C4-2B (cell line): ENCODE measurements around the gene FAM20C.
"Not testable (repeated sequence)": the region's sequence is repeated elsewhere in the genome, so short reads cannot be mapped to it uniquely, and the experiment has no call there.

Experiments
- H3K27ac ChIP-seq: fragments of 450-650 bp; 2 replicates; pipeline ENCODE4 v1.5.1; 2017
- ZFX ChIP-seq: fragments of 450-650 bp; IDR thresholded peaks from 2 replicates; pipeline ENCODE4 v1.6.1; 2017
- TF ChIP-seq, protein P1 (sequence below): fragments of 450-650 bp; conservative IDR thresholded peaks from 2 replicates; pipeline ENCODE4 v1.5.1; 2017; ENCODE audit warnings: mild to moderate bottlenecking

The FAM20C gene

DNA sequence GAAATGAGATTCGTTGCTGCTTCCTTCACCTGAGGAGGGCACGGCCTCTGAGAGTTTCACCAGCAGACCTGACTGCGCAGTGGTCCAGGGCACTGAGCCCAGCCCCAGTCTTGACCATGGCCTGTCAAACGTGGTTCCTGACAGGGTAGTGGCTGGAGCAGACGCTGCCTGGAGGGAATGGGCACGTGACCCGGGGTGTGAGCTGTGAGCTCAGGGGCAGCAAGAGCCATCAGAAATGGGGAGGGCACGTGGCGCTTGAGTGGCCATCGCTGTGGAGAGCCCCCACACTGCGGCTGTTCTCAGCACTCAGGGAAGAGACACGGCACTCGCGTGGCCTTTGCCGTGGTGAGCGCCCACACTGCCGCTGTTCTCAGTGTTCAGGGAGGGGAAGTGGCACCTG lies 12.0 kb downstream of the FAM20C start:
- TF ChIP-seq, protein P1, sequence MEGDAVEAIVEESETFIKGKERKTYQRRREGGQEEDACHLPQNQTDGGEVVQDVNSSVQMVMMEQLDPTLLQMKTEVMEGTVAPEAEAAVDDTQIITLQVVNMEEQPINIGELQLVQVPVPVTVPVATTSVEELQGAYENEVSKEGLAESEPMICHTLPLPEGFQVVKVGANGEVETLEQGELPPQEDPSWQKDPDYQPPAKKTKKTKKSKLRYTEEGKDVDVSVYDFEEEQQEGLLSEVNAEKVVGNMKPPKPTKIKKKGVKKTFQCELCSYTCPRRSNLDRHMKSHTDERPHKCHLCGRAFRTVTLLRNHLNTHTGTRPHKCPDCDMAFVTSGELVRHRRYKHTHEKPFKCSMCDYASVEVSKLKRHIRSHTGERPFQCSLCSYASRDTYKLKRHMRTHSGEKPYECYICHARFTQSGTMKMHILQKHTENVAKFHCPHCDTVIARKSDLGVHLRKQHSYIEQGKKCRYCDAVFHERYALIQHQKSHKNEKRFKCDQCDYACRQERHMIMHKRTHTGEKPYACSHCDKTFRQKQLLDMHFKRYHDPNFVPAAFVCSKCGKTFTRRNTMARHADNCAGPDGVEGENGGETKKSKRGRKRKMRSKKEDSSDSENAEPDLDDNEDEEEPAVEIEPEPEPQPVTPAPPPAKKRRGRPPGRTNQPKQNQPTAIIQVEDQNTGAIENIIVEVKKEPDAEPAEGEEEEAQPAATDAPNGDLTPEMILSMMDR, result no peak
- no peak for TF ChIP-seq ZFX

DNA sequence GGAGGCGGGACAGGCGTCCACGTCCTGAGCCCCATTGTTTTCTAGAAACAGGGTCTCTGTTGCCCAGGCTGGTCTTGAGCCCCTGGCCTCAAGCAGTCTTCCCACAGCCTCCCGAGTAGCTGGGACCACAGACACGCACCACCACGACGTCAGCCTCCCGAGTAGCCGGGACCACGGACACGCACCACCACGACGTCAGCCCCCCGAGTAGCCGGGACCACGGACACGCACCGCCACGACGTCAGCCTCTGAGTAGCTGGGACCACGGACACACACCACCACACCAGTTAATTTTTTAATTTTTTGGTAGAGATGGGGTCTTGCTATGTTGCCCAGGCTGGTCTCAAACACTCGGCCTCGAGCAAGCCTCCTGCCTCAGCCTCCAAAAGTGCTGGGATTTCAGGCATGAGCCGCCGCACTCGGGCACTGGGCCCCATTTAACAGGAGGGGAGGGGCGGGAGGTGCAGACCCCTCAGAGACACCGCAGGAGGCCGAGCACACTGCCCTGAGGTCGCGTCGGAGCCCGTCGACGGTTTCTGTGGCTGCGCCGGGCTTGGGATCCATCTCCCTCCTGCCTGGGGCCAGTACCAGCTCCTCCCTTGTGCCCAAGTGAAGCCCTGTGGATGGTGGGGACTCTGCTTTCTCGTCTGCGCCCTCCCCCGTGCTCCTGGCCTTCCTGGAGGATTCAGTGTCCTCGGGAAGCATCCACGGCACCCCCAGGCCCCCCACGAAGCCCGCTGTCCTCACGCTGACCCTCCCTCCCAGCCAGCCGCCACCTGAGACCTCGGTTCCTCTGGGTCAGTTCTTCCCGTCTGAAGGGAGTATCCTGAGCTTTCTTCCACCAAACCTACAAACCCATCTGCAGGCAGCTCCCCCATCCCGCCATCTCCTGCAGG lies 13.0 kb downstream of the FAM20C start:
- TF ChIP-seq, protein P1, result no peak
- no peak for TF ChIP-seq ZFX
- H3K27ac ChIP-seq, result no peak overlapping the region

More for the DNA sequence above, 12.0 kb downstream of the FAM20C start:
- H3K27ac ChIP-seq, result no peak overlapping the region

DNA sequence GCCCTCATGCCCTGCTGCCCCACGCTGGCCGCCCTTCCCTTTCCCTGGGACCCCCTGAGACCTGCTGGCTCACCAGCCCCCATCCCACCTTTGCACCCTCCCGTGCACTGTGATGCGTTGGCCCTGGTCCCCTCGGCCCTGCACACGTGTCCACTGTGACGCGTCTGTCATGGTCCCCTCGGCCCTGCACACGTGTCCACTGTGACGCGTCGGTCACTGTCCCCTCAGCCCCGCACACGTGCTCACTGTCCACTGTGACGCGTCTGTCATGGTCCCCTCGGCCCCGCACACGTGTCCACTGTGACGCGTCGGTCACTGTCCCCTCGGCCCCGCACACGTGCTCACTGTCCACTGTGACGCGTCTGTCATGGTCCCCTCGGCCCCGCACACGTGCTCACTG lies 14.0 kb downstream of the FAM20C start:
- H3K27ac ChIP-seq, result not testable (repeated sequence)

DNA sequence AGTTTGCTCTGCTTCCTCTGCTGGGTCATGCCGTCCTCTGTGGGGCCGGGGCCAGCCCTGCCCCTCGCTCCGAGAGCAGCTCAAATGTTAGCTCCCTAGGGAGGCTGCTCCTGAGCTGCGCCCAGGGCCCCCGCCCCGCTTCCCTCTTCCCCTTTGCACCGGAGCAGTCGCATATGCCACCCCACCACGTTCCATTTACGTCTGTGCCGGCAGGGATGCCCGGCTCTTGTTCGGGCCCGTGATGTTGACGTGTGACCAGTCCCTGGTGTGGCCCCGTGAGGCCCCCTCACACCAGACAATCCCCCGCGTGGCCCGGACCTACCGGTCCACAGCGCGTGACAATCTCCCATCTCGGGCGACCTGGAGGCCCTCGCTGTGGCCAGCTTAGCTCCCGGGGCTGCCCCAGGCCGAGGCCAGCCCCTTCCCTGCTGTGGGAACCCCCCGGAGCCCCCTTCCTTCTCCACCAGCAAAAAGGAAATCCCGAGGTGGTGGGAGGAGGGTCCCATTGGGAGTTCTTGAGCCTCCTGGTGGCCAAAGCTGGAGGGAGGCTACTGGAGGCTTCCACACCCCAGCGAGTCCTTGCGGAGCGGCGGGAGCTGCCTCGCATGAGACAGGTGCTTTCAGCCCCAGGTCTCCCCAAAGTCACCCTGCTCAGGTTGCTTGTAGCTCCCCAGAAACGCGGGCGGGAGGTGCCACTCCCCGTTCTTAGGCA lies 15.2 kb downstream of the FAM20C start:
- no peak overlapping the region for H3K27ac ChIP-seq
- TF ChIP-seq, protein P1, result no peak
- no peak for TF ChIP-seq ZFX

DNA sequence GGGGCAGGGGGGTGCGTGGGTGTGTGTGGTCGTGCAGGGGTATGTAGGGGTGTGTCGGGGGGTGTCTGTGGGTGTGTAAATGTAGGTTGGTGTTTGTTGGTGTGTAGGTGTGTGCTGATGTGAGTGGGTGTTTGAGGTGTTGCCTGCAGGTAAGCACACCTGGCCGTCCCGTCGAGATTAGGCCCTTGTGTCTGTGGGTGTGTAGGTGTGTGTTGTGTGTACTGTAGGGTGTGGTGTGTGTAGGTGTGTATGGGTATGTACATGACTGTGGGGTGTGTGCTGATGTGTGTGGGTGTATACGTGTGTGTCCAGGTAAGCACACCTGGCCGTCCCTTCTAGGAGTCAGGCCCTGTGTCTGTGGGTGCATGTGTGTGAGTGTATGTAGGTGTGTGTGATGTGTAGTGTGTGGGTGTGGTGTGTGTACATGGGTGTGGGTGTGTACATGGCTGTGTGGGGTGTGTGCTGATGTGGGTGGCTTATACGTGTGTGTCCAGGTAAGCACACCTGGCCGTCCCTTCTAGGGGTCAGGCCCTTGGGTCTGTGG lies 15.8 kb downstream of the FAM20C start:
- TF ChIP-seq, protein P1, result no peak
- no peak for TF ChIP-seq ZFX
- H3K27ac ChIP-seq, result no peak overlapping the region

DNA sequence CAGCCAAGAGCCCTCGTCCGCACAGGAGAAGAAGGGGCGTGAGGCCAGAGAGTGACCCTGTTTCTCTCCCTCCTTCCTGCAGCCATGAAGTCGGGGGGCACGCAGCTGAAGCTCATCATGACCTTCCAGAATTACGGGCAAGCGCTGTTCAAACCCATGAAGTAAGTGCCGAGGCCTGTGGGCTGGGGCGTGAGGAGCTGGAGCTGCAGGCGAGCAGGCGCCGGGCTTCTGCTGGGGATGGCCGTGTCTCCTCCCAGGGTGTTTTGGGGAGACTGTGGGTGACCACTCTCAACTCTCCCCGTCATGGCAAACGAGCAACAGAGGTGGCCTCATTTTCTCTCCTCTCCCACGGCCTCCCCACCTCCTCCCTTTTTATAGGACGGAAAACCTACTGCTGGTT lies 16.4 kb downstream of the FAM20C start:
- TF ChIP-seq ZFX, result no peak
- TF ChIP-seq, protein P1, result no peak
- H3K27ac ChIP-seq, result no peak overlapping the region

DNA sequence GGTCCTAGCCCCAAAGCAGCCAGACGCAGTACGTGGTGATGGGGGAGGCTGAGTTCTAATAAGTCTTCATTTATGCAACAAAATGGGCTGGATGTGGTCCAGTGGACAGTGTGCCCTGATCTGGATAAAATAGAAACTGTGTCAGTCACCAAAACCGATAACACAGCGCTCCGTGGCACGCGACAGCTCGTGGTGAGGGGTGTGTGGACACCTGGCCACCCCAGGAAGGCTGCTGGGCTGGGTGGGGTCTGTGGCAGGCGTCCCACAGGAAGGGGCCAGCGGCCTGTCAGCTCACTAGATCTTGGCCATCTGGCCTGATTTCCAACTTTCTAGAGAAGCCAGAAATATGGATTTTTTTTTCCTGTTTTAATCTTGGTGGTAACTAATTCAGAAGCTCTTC lies 17.0 kb downstream of the FAM20C start:
- H3K27ac ChIP-seq, result no peak overlapping the region
- TF ChIP-seq, protein P1, result no peak
- TF ChIP-seq ZFX, result no peak
